NCI-H1436 (cell line): ENCODE results near the gene KLHDC4.
"Not testable (repeated sequence)": the region's sequence is repeated elsewhere in the genome, so short reads cannot be mapped to it uniquely, and the experiment has no call there.

Experiments used
- DNase-seq: peaks from one replicate; lab custom pipeline; 2025; lab: John Stamatoyannopoulos, UW

The KLHDC4 gene

GRCh38 chr16:87720446-87720845 is 45.3 kb downstream of the KLHDC4 start:
- DNase-seq: no peak

GRCh38 chr16:87718831-87719230 is 47.0 kb downstream of the KLHDC4 start:
- DNase-seq: not testable (repeated sequence)

- DNase-seq: no peak
Measured at GRCh38 chr16:87715658-87716057, 50.1 kb downstream of the KLHDC4 start.

- no peak for DNase-seq
Measured at GRCh38 chr16:87715231-87715630, 50.6 kb downstream of the KLHDC4 start.

GRCh38 chr16:87713451-87714229 is 52.1 kb downstream of the KLHDC4 start:
- no peak for DNase-seq

- no peak for DNase-seq
Measured at GRCh38 chr16:87712184-87712762, 53.5 kb downstream of the KLHDC4 start.

GRCh38 chr16:87710887-87711286 is 54.9 kb downstream of the KLHDC4 start:
- DNase-seq: no peak

- no peak for DNase-seq
Measured at GRCh38 chr16:87709677-87710076, 56.1 kb downstream of the KLHDC4 start.

- no peak for DNase-seq
Measured at GRCh38 chr16:87708881-87709638, 56.7 kb downstream of the KLHDC4 start.

- DNase-seq: no peak
Measured at GRCh38 chr16:87707714-87708580, 57.8 kb downstream of the KLHDC4 start.

GRCh38 chr16:87707097-87707496 is 58.7 kb downstream of the KLHDC4 start:
- DNase-seq: no peak

GRCh38 chr16:87706278-87707000 is 59.3 kb downstream of the KLHDC4 start:
- DNase-seq: no peak

GRCh38 chr16:87705771-87706277 is 60.0 kb downstream of the KLHDC4 start:
- DNase-seq: no peak

- no peak for DNase-seq
Measured at GRCh38 chr16:87704754-87705353, 60.9 kb downstream of the KLHDC4 start.

GRCh38 chr16:87703835-87704375 is 61.9 kb downstream of the KLHDC4 start:
- no peak for DNase-seq

- DNase-seq: no peak
Measured at GRCh38 chr16:87703071-87703470, 62.7 kb downstream of the KLHDC4 start.

GRCh38 chr16:87702325-87702811 is 63.4 kb downstream of the KLHDC4 start:
- DNase-seq: no peak

- DNase-seq: peak; percentile 45
Measured at GRCh38 chr16:87701505-87701921, 64.3 kb downstream of the KLHDC4 start.

GRCh38 chr16:87701078-87701460 is 64.7 kb downstream of the KLHDC4 start:
- DNase-seq: no peak

GRCh38 chr16:87700406-87701077 is 65.2 kb downstream of the KLHDC4 start:
- DNase-seq: no peak
